NT2/D1 (cell line): Measurements from ENCODE around the gene MID2.
"Not testable (repeated sequence)": the region's sequence is repeated elsewhere in the genome, so short reads cannot be mapped to it uniquely, and the experiment has no call there.

ENCODE experiments used
- DNase-seq: peaks from one replicate; pipeline ENCODE4 v3.0.0-alpha.2; 2011; ENCODE audit warnings: low read depth, low spot score
- H3K27me3 ChIP-seq: 2 replicates; pipeline ENCODE4 v1.6.0; 2011; ENCODE audit warnings: mild to moderate bottlenecking; ENCODE audit not compliant: insufficient read length, insufficient read depth
- H3K36me3 ChIP-seq: 2 replicates; pipeline ENCODE4 v1.6.1; 2011; ENCODE audit warnings: mild to moderate bottlenecking, low read length, mixed read lengths; ENCODE audit not compliant: insufficient read depth, insufficient read length
- H3K4me1 ChIP-seq: 2 replicates; pipeline ENCODE4 v1.5.1; 2011; ENCODE audit not compliant: insufficient read depth, insufficient read length
- H3K4me3 ChIP-seq: 2 replicates; pipeline ENCODE4 v1.5.1; 2011; ENCODE audit warnings: low read depth; ENCODE audit not compliant: insufficient read length
- H3K9ac ChIP-seq: 2 replicates; pipeline ENCODE4 v1.6.0; 2011; ENCODE audit warnings: low read depth; ENCODE audit not compliant: insufficient read length
- H3K9me3 ChIP-seq: 2 replicates; pipeline ENCODE4 v1.5.1; 2011; ENCODE audit warnings: mild to moderate bottlenecking, low read length; ENCODE audit not compliant: insufficient read depth
- SUZ12 ChIP-seq: IDR thresholded peaks from 2 replicates; pipeline ENCODE4 v1.6.1; 2011; ENCODE audit not compliant: insufficient read length, insufficient read depth; ENCODE audit errors: extremely low read depth
- YY1 ChIP-seq: IDR thresholded peaks from 2 replicates; pipeline ENCODE4 v1.6.1; 2011; ENCODE audit not compliant: insufficient read length, insufficient read depth
- ZNF274 ChIP-seq: IDR thresholded peaks from 2 replicates; pipeline ENCODE4 v1.6.1; 2011; ENCODE audit warnings: mild to moderate bottlenecking, low read depth, low read length

Gene MID2

GRCh38 chrX:107924136-107924746 lies 98.6 kb downstream of the MID2 start:
- Histone ChIP-seq H3K9me3 (no peaks in the 10 kb centered on the region), H3K9ac (no peak overlapping the region), H3K36me3 (peaks cover 2% of the 10 kb centered on the region), H3K27me3 (no peaks in the 10 kb centered on the region), H3K4me3 (no peak overlapping the region), H3K4me1 (no peaks in the 10 kb centered on the region)
- no peak for TF ChIP-seq ZNF274
- DNase-seq, result no peak

- DNase-seq, result no peak
- Histone ChIP-seq H3K4me1 (no peaks in the 10 kb centered on the region), H3K27me3 (no peaks in the 10 kb centered on the region), H3K9ac (no peak overlapping the region), H3K36me3 (peaks cover 4% of the 10 kb centered on the region), H3K9me3 (no peaks in the 10 kb centered on the region), H3K4me3 (no peak overlapping the region)
- no peak for TF ChIP-seq ZNF274
- TF ChIP-seq SUZ12, result no peak
- TF ChIP-seq YY1, result no peak
Observed at GRCh38 chrX:107934262-107934661, 108.6 kb downstream of the MID2 start.

GRCh38 chrX:107935200-107935599 lies 109.5 kb downstream of the MID2 start:
- Histone ChIP-seq H3K4me3 (no peak overlapping the region), H3K36me3 (peaks cover 4% of the 10 kb centered on the region), H3K4me1 (no peaks in the 10 kb centered on the region), H3K27me3 (no peaks in the 10 kb centered on the region), H3K9me3 (no peaks in the 10 kb centered on the region), H3K9ac (no peak overlapping the region)
- DNase-seq, result no peak
- no peak for TF ChIP-seq ZNF274
- TF ChIP-seq YY1, result no peak
- TF ChIP-seq SUZ12, result no peak

DNA sequence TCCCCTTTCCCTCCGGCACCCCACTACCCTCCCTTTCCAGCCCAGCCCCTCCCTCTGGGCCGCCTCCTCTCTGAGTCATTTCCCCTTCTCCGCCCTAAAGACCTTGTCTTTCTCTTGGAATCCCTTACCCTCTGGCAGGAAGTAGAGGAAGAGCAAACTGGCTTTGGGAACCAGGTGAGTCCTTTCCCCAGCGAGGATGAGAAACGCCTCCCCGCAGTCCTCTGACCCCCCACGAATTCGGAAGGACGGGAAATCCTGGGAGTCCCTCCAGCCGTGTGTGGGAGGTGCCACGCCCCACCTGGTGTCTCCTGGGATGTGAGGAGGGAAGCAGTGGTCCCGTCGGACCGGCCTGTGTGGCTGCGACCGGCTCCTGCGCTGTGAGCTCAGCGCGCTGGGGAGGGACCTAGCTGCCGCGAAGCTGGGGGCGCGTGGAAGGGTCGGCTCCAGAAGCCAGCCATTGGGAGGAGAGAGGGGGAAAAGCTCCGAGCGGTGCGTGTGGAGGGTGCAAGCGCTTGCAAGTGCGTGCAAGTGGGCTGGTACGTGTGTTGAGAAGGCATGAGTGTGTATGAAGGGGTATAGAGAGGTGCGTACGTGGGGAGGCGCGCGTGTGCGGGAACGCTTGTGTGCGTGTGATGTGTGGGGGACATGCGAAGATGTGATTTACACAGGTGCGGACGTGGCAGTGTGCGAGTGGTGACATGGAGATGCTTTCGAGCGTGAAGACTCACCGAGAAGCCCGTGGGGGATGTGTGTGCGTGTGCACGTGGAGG lies 110.2 kb downstream of the MID2 start:
- no peak for TF ChIP-seq SUZ12
- no peak for TF ChIP-seq ZNF274
- no peak for TF ChIP-seq YY1
- Histone ChIP-seq H3K9ac (peak overlapping the region; percentile 42), H3K27me3 (no peaks in the 10 kb centered on the region), H3K4me3 (peak overlapping the region; percentile 49), H3K9me3 (no peaks in the 10 kb centered on the region), H3K36me3 (peaks cover 4% of the 10 kb centered on the region), H3K4me1 (no peaks in the 10 kb centered on the region)
- no peak for DNase-seq

GRCh38 chrX:107936434-107936730 lies 110.7 kb downstream of the MID2 start:
- Histone ChIP-seq H3K36me3 (peaks cover 4% of the 10 kb centered on the region), H3K4me1 (no peaks in the 10 kb centered on the region), H3K9ac (no peak overlapping the region), H3K9me3 (no peaks in the 10 kb centered on the region), H3K4me3 (peak overlapping the region; percentile 49), H3K27me3 (no peaks in the 10 kb centered on the region)
- TF ChIP-seq YY1 (no peak), ZNF274 (no peak), SUZ12 (no peak)
- DNase-seq, result no peak

DNA sequence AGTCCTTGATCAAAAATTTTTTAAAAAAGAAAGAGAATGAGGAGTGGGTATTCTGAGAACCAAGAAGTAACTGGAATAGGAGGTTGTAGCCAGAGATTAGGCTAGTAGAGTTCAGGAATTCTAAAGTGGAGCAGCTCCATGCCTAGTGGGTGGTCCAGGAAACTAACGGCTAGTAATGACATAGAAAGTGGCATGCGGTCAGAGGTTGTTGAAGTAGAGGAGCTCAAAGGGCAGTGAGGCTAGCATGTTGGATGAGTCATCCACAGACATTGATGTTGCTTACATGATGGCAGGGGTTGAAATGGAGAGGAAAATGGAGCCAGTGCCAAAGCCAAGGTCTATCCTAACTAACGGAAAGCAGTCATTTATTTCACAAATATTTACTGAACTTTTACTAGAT lies 114.4 kb downstream of the MID2 start:
- no peak overlapping the region for H3K4me3 ChIP-seq
- H3K27me3 ChIP-seq, result no peaks in the 10 kb centered on the region
- no peak overlapping the region for H3K9ac ChIP-seq
- no peaks in the 10 kb centered on the region for H3K9me3 ChIP-seq
- no peaks in the 10 kb centered on the region for H3K4me1 ChIP-seq
- TF ChIP-seq SUZ12 (no peak), ZNF274 (no peak), YY1 (no peak)
- peaks cover 4% of the 10 kb centered on the region for H3K36me3 ChIP-seq
- no peak for DNase-seq

GRCh38 chrX:107955337-107955736 lies 129.7 kb downstream of the MID2 start:
- not testable (repeated sequence) for H3K4me3 ChIP-seq, H3K27me3 ChIP-seq, DNase-seq, H3K9me3 ChIP-seq, H3K9ac ChIP-seq, H3K36me3 ChIP-seq, H3K4me1 ChIP-seq

GRCh38 chrX:107968623-107969022 lies 143.0 kb downstream of the MID2 start:
- Histone ChIP-seq H3K36me3 (no peaks in the 10 kb centered on the region), H3K4me1 (no peaks in the 10 kb centered on the region), H3K9me3 (peaks cover 11% of the 10 kb centered on the region; the same call in 1 of the 2 replicates), H3K27me3 (no peaks in the 10 kb centered on the region), H3K9ac (no peak overlapping the region), H3K4me3 (no peak overlapping the region)
- DNase-seq, result no peak
- TF ChIP-seq ZNF274, result no peak
- no peak for TF ChIP-seq YY1
- no peak for TF ChIP-seq SUZ12
